Upper lobe of left lung (tissue), 4 donors: Measurements from ENCODE around the gene OBSCN.

Source experiments
- CTCF ChIP-seq, 6 experiments: fragments of 450-650 bp in 4 of 6; fragments of 200-600 bp in 2 of 6; sonication (generic) in 2 of 6; IDR thresholded peaks; one replicate each; pipeline ENCODE4 v1.5.1; 2016 to 2019; ENCODE audit warnings: antibody characterized with exemption in 6 of 6
- POLR2A ChIP-seq, 4 donors: fragments of 450-650 bp; IDR thresholded peaks; one replicate each; pipeline ENCODE4 v1.5.1; 2016 to 2017; ENCODE audit warnings: antibody characterized with exemption in 4 of 4, mild to moderate bottlenecking in 2 of 4
- POLR2AphosphoS5 ChIP-seq, 2 donors: sonication (generic); formaldehyde crosslinking; IDR thresholded peaks; one replicate each; pipeline ENCODE4 v1.5.1; 2017; ENCODE audit warnings: antibody characterized with exemption in 2 of 2

GRCh38 chr1:228428412-228428811 is 220.6 kb downstream of the OBSCN start:
- TF ChIP-seq CTCF (IDR thresholded peaks at IDR 0.05) = no peak
- no peak for TF ChIP-seq POLR2AphosphoS5 (IDR thresholded peaks at IDR 0.05)
- TF ChIP-seq POLR2A (IDR thresholded peaks at IDR 0.05) = no peak
